ENCODE measurements around the gene WDR64. TPM values are rescaled to one million over a fixed set of nuclear protein-coding genes. Genes with fewer than 3 reads are reported as not detected.

WDR64 gene
- polyA plus RNA-seq, 1 donor (not counting 4 experiments of a cell fraction or from before 2014, with no cell fraction given) = not detected

- no peak for DNase-seq (ENCODE audit: low read depth, low spot score)
- TF ChIP-seq EZH2 (IDR thresholded peaks at IDR 0.05; ENCODE audit: low read length) (no peak), CTCF (optimal IDR thresholded peaks at IDR 0.05 in 1 of 3, IDR thresholded peaks at IDR 0.05 in 1 of 3, conservative IDR thresholded peaks at IDR 0.05 in 1 of 3; ENCODE audit: extremely low read depth in 1 of 3, insufficient read depth in 2 of 3, low read length in 3 of 3) (no peak)
- dilution Hi-C loops (cut with MboI; ENCODE audit: extremely low pct_ligation_motif_present, low sequenced_read_pairs) = no loop called here
- Histone ChIP-seq H4K20me1 (ENCODE audit: control insufficient read depth, extremely low read depth, insufficient read depth, low read length) (no peaks in the 10 kb centered on the region), H3K4me2 (ENCODE audit: control insufficient read depth, extremely low read depth, insufficient read depth, low read depth, low read length) (no peak overlapping the region), H3K9me1 (ENCODE audit: control insufficient read depth, extremely low read depth, insufficient read depth, low read length) (no peaks in the 10 kb centered on the region), H3K9ac (ENCODE audit: control insufficient read depth, extremely low read depth, insufficient read depth, low read length) (no peak overlapping the region), H3K27me3 (ENCODE audit: control insufficient read depth, extremely low read depth, insufficient read depth, low read length) (no peaks in the 10 kb centered on the region), H2AFZ (ENCODE audit: control insufficient read depth, low read length) (no peak overlapping the region), H3K36me3 (ENCODE audit: control insufficient read depth in 2 of 2, extremely low read depth in 1 of 2, insufficient read depth in 2 of 2, low read length in 2 of 2) (no peaks in the 10 kb centered on the region), H3K4me3 (ENCODE audit: control insufficient read depth in 2 of 3, extremely low read depth in 1 of 3, insufficient read depth in 2 of 3, low read depth in 1 of 3, low read length in 3 of 3) (no peak overlapping the region), H3K9me3 (ENCODE audit: control insufficient read depth, low read depth, low read length) (no peaks in the 10 kb centered on the region), H3K79me2 (ENCODE audit: control insufficient read depth, insufficient read depth, low read length) (no peaks in the 10 kb centered on the region), H3K27ac (ENCODE audit: control insufficient read depth, insufficient read depth, low read length) (no peak overlapping the region), H3K4me1 (ENCODE audit: control insufficient read depth, extremely low read depth, insufficient read depth, low read length) (no peaks in the 10 kb centered on the region)
- FAIRE-seq = no peak
These were observed 169.3 kb downstream of the WDR64 start for GRCh38 chr1:241821363-241821762.

- H3K36me3 ChIP-seq (ENCODE audit: control insufficient read depth in 2 of 2, extremely low read depth in 1 of 2, insufficient read depth in 2 of 2, low read length in 2 of 2) = no peaks in the 10 kb centered on the region
- no peak overlapping the region for H2AFZ ChIP-seq (ENCODE audit: control insufficient read depth, low read length)
- DNase-seq (ENCODE audit: low read depth, low spot score) (no peak), FAIRE-seq (no peak)
- H3K27ac ChIP-seq (ENCODE audit: control insufficient read depth, insufficient read depth, low read length) = no peak overlapping the region
- H3K9me3 ChIP-seq (ENCODE audit: control insufficient read depth, low read depth, low read length) = no peaks in the 10 kb centered on the region
- no peaks in the 10 kb centered on the region for H3K79me2 ChIP-seq (ENCODE audit: control insufficient read depth, insufficient read depth, low read length)
- H3K9ac ChIP-seq (ENCODE audit: control insufficient read depth, extremely low read depth, insufficient read depth, low read length) = no peak overlapping the region
- no peaks in the 10 kb centered on the region for H4K20me1 ChIP-seq (ENCODE audit: control insufficient read depth, extremely low read depth, insufficient read depth, low read length)
- no peaks in the 10 kb centered on the region for H3K4me1 ChIP-seq (ENCODE audit: control insufficient read depth, extremely low read depth, insufficient read depth, low read length)
- H3K9me1 ChIP-seq (ENCODE audit: control insufficient read depth, extremely low read depth, insufficient read depth, low read length) = no peaks in the 10 kb centered on the region
- H3K27me3 ChIP-seq (ENCODE audit: control insufficient read depth, extremely low read depth, insufficient read depth, low read length) = no peaks in the 10 kb centered on the region
- no peak overlapping the region for H3K4me2 ChIP-seq (ENCODE audit: control insufficient read depth, extremely low read depth, insufficient read depth, low read depth, low read length)
- TF ChIP-seq CTCF (optimal IDR thresholded peaks at IDR 0.05 in 1 of 3, IDR thresholded peaks at IDR 0.05 in 1 of 3, conservative IDR thresholded peaks at IDR 0.05 in 1 of 3; ENCODE audit: extremely low read depth in 1 of 3, insufficient read depth in 2 of 3, low read length in 3 of 3) (no peak), EZH2 (IDR thresholded peaks at IDR 0.05; ENCODE audit: low read length) (no peak)
- dilution Hi-C loops (cut with MboI; ENCODE audit: extremely low pct_ligation_motif_present, low sequenced_read_pairs) = no loop called here
- H3K4me3 ChIP-seq (ENCODE audit: control insufficient read depth in 2 of 3, extremely low read depth in 1 of 3, insufficient read depth in 2 of 3, low read depth in 1 of 3, low read length in 3 of 3) = no peak overlapping the region
These were observed 170.8 kb downstream of the WDR64 start for GRCh38 chr1:241822846-241823245.
